GM21717 (cell line): ENCODE results near the gene ETFBKMT.
A peak's percentile ranks its signal among the peaks of the same experiment; 100 is the strongest.
"Not testable (repeated sequence)": the region's sequence is repeated elsewhere in the genome, so short reads cannot be mapped to it uniquely, and the experiment has no call there.

Experiments
- ATAC-seq: cut with Tn5 transposase; IDR thresholded peaks from one replicate; pipeline ENCODE4 v1.9.1; 2021; ENCODE audit warnings: mild to moderate bottlenecking, moderate library complexity; ENCODE audit not compliant: unreplicated experiment

Gene ETFBKMT

GRCh38 chr12:31655208-31655607 is 4.3 kb upstream of the ETFBKMT start:
- ATAC-seq = no peak

- ATAC-seq = no peak
Observed at GRCh38 chr12:31655792-31656191, 3.7 kb upstream of the ETFBKMT start.

- ATAC-seq = peak; percentile 1
Observed at GRCh38 chr12:31658471-31659086, 909 bp upstream of the ETFBKMT start.

- no peak for ATAC-seq
Observed at GRCh38 chr12:31662176-31662849, 2.8 kb downstream of the ETFBKMT start.

- ATAC-seq = no peak
Observed at GRCh38 chr12:31663576-31663975, 4.1 kb downstream of the ETFBKMT start.

- ATAC-seq = no peak
Observed at GRCh38 chr12:31664038-31664437, 4.5 kb downstream of the ETFBKMT start.

- no peak for ATAC-seq
Observed at GRCh38 chr12:31669020-31669419, 9.5 kb downstream of the ETFBKMT start.

GRCh38 chr12:31669582-31669981 is 10.1 kb downstream of the ETFBKMT start:
- ATAC-seq = not testable (repeated sequence)

GRCh38 chr12:31672521-31672920 is 13.0 kb downstream of the ETFBKMT start:
- ATAC-seq = no peak

- ATAC-seq = peak; percentile 89
Observed at GRCh38 chr12:31682136-31682962, 22.9 kb downstream of the ETFBKMT start.

- no peak for ATAC-seq
Observed at GRCh38 chr12:31685801-31686200, 26.3 kb downstream of the ETFBKMT start.

GRCh38 chr12:31687101-31687527 is 27.6 kb downstream of the ETFBKMT start:
- peak; percentile 56 for ATAC-seq

GRCh38 chr12:31689921-31690320 is 30.4 kb downstream of the ETFBKMT start:
- ATAC-seq = not testable (repeated sequence)

GRCh38 chr12:31702047-31702446 is 42.6 kb downstream of the ETFBKMT start:
- no peak for ATAC-seq

- ATAC-seq = no peak
Observed at GRCh38 chr12:31705621-31706020, 46.1 kb downstream of the ETFBKMT start.

GRCh38 chr12:31708118-31708517 is 48.6 kb downstream of the ETFBKMT start:
- not testable (repeated sequence) for ATAC-seq

- no peak for ATAC-seq
Observed at GRCh38 chr12:31710021-31710818, 50.7 kb downstream of the ETFBKMT start.

GRCh38 chr12:31712877-31713276 is 53.4 kb downstream of the ETFBKMT start:
- no peak for ATAC-seq

GRCh38 chr12:31714406-31715271 is 55.2 kb downstream of the ETFBKMT start:
- ATAC-seq = peak; percentile 30

- peak; percentile 91 for ATAC-seq
Observed at GRCh38 chr12:31715283-31715825, 55.9 kb downstream of the ETFBKMT start.
